HG02852 (cell line): ENCODE measurements around the gene AKT3.

ENCODE experiments used
- ATAC-seq: cut with Tn5 transposase; IDR thresholded peaks from one replicate; pipeline ENCODE4 v1.9.1; 2021; ENCODE audit warnings: mild to moderate bottlenecking, moderate library complexity; ENCODE audit not compliant: unreplicated experiment

AKT3 gene

DNA sequence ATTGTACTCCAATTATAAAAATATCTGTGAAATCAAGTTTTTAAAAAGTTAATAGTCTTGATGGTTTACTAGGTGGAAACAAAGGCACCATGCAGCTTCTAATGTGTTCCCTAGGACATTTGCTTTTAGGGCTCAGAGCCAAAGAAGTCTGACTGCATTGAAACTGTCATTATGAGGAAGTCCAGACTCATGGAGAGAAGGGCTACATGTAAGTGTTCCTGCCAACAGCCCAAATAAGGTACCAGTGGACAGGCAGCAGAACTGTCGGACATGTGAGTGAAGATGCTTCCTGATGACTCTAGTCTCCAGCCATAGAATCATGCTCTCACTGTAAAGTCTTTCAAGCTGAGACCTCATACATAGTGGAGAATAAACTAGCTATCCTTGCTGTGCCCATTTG is 287.6 kb downstream of the AKT3 start:
- no peak for ATAC-seq

GRCh38 chr1:243561588-243562319 is 288.3 kb downstream of the AKT3 start:
- no peak for ATAC-seq

DNA sequence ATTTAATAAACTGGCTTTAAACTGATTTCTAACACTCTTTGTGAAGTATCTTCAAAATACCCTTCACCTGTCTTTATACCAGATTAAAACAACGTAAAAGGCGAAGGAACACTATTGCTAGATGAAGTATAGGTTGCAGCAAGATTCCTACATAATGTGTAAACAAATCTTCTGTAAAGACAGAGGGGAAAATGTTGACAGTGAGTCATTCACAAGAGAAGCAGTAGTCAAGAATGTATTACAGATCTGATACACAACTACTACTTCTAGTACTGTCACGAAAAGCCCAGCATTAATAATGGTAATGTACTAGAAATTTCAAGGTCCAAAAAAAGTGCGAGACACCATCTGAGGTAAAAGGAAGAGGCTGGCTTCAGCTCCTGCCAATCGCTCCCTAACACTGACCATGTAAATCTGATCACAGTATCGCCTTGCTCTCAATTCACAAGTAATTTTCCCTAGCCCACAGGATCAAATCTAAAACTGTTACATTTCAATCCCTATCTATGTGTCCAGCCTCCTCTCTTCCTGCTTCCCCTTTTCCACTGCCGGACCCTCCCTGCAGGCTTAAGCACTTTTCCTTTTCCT is 290.4 kb downstream of the AKT3 start:
- no peak for ATAC-seq

- ATAC-seq = no peak
Observed at GRCh38 chr1:243558576-243558975, 291.5 kb downstream of the AKT3 start.

DNA sequence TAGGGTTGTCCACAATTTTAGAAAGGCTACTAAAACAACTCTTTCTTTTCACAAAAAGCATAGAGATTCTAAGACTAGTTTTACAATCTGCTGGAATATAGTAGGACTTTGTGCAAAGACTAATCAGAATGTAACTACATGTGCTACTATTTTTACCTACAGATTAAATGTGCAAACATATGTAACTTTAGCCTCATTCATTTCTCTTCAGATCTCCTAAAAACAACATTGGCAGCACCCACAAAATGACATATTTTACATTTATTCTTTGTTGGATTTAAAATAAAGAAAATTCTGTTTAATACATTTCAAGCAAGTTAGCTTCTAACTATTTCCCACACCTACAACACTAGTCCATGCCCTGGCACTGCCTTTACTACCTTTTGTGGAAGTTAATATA is 292.2 kb downstream of the AKT3 start:
- no peak for ATAC-seq

- ATAC-seq = no peak
Observed at GRCh38 chr1:243554686-243555085, 295.4 kb downstream of the AKT3 start.

DNA sequence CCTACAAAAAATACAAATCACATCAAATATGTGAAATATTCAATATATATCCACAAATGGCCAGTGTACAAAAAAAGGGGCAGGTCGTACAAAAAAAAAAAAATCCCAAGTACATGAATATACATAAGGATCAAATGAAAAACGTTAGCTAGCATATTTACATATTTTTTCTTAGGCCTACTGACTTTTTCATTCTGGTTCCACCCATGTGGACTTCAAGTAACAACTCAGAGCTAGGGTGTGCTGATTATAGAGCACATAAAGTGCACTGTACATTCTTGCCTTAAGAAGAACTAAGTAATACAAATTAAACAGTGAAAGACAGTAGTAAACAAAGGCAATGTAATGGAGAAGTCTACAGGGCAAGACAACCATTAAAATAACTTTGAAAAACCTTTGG is 297.0 kb downstream of the AKT3 start:
- ATAC-seq = no peak

DNA sequence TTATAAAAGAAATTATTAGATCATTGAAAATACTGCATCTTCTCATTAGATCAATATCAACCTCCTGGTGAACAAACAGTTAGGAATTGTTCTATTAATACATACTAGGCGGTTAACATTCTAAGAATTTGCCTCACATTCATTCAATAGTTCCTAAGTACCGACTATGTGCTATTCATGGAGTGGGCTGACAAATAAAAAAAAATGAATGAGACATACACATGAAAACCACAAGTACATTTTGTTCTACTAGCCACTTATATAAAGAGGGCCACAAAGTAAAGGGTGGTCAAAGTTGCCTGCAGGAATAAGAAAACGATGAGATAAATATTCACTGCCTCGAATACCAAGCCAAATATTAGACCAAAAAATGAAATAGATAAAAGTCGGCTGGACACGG is 299.8 kb downstream of the AKT3 start:
- ATAC-seq = no peak

DNA sequence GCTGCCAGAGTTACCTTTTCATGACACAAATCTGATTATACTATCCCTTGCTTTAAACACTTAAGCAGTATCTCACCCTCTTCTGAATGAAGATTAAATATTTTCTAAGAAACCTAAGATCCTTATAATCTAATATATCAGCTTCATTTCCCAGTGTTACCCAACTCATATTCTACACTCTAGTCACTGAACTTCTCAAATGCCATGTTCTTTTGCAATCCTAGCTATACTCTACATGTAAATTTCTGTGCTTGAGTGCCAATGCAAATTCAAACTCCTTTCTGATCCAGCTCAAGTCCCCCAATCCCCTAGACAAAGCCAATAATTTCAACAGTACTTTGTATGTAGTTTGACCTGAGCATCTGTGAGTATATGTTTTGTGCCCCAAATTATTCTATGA is 300.3 kb downstream of the AKT3 start:
- no peak for ATAC-seq

DNA sequence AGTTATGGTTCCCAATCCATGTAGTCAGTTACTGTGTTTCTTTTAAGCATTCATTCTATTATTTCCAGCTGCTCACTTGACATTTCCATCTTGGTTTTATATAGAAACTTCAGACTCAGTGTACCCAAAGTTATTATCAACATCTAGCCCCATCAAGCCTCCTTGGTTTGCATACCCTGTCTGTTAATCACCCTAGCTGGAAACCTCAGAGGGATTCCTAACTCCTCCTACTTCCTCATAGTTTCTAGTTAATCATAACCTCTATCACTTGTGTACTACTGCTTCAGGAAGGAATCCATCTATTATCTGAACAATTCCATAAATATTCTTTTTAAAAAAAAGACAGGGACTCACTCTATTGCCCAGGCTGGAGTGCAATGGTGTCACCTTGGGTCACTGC is 300.9 kb downstream of the AKT3 start:
- ATAC-seq = no peak

- ATAC-seq = no peak
Observed at GRCh38 chr1:243548516-243548915, 301.5 kb downstream of the AKT3 start.

DNA sequence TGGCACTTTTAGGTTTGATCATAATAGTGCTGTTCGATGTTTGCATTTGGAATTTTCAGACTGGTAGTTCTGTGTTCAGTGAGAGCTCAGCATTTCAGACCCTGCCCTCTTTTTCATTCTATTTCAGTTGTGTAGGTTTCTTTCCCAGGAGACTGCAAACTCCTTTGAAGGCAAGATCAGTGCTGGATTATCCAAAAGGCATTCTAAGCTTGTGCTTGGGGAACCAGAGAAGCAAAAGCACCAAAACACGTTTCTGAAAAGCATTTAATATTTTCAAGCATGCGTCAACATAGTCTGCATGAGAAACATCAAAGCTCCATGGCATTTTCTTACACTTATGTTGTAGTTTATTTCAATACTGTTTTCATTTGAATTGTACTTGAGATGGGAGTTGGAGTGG is 302.2 kb downstream of the AKT3 start:
- ATAC-seq = no peak

DNA sequence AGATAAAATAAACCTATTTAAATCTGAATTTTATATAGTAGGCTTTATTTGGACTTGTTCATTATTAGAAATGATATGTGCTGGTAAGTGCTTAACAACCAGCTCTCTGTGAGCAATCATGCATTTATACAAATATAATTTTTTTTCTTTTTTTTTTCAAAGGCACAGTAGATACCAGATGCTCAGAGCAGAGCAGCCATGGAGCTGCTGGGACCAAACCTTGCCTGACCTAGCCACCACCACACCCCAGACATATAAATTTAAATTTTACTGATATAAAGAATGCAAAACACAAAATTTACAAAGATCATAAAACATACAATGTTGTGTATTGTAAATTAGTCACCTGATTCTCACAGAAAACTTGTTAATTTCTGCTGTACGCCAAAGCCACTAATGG is 303.6 kb downstream of the AKT3 start:
- no peak for ATAC-seq

DNA sequence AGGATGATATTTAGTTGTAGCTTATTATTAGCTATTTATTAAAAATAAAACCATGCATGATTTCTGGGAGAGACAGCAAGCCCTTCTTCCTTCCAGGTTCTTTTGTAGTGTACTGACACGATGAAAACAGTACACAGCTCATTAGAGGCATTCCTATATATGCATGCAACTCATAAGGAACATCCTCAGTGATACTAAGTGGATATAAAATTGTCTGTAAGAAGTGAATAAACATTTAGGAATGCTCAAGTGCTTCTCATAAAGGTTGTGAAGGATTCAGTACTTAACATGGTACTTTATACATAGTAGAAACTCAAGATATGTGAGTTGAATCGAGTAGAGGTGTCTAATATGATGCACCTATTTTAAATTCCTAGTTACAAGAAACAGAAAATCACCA is 306.5 kb downstream of the AKT3 start:
- ATAC-seq = no peak

DNA sequence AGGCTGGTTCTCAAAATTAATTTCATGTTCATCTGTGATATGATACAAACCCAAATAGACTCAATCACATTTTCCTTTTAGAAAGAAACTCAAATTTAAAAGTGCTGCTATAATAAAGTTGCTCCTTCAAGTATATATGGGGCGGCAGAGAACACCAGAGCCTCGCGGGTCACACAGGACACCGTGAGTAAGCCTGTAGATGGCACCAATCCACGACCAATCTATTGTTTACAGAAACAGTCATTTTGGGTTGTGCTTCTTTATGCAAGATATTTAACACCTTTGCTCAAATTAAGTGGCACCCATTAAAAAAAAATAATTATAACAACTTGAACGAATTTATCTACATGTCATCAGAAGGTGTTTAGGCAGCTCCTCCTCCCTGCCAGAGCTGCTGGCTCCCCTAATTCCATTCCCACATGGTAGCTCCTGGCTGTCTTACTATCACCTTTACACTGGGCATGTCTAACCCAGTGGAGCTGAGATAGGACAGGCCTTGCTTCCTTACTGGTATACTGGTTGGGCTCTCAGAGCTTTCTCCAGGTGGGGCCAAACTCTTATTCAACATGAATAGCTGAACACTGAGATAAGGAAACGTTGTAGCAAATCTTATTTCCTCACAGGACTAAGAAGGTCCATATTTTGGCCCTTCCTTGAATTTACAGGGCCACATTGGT is 307.2 kb downstream of the AKT3 start:
- ATAC-seq = no peak

DNA sequence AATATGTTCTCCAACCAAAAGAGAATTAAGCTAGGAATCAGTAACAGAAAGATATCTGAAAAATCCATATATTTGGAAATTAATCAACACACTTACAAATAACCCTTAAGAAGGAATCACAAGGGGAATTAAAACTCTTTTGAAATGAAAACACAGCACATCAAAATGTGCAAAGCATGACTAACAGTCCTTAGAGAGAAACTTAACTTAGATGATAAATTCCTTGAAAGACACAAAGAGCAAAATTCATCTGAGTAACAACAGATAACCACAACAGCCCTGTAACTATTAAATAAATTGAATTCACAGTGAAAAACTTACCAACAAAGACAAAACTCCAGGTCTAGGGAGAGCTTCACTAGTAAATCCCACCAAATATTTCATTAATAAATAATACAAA is 310.4 kb downstream of the AKT3 start:
- no peak for ATAC-seq

GRCh38 chr1:243535014-243535413 is 315.0 kb downstream of the AKT3 start:
- ATAC-seq = no peak

GRCh38 chr1:243529512-243529911 is 320.5 kb downstream of the AKT3 start:
- no peak for ATAC-seq

- ATAC-seq = peak; percentile 64
Observed at GRCh38 chr1:243528459-243529121, 321.5 kb downstream of the AKT3 start.

DNA sequence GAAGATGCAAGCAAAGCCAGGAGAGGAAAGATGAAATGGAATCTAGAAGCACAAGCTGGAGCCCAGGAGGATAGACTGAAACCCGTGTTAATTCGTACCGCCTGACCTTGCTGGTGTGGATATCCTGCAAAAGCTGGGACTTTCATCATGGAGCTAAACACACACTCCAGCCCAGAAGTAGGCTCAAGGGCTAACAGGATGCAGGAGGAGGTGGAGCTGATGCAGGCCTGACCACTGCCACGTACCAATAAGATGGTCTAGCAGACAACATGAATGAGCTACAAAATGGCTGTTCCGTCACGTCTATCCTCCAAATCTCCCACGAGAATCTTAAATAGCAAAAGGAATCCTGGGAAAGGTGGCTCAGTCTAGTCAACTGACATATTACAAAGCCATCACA is 323.9 kb downstream of the AKT3 start:
- no peak for ATAC-seq

DNA sequence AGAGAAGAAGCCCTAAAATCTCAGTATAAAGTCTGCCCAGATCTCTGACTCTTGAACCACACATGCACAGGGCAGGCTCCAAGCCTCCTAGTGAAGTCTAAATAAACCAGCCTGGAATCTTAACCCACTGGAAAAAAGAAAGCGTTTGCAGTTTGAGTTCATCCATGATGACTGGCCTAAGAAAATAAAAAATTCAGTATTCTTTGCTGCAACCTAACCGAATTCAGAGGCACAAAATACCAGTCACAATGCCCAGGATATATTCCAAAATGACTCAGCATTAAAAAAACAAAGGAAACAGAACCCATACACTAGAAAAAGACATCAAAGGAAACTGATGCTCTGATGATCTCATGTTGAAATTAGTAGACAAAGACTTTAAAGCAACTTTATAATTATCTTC is 325.0 kb downstream of the AKT3 start:
- ATAC-seq = no peak

GRCh38 chr1:243523766-243524165 is 326.3 kb downstream of the AKT3 start:
- no peak for ATAC-seq
